RWPE2 (cell line): ENCODE results near the gene TMEM247.

Experiments
- ATAC-seq: fragments of 200-7000 bp; cut with Tn5 transposase; 3 replicates; pipeline ENCODE4 v1.9.1; 2021; ENCODE audit warnings: low read depth
- DNase-seq: peaks from one replicate; pipeline ENCODE4 v3.0.0-alpha.2; 2020; ENCODE audit warnings: low spot score
- H3K27ac ChIP-seq: fragments of 450-650 bp; 2 replicates; pipeline ENCODE4 v1.5.1; 2017; ENCODE audit warnings: mild to moderate bottlenecking; ENCODE audit not compliant: poor library complexity, severe bottlenecking
- H3K27me3 ChIP-seq: fragments of 250-450 bp; sonication (Bioruptor Pico); 2 replicates; pipeline ENCODE4 v1.5.1; 2021; ENCODE audit warnings: mild to moderate bottlenecking, moderate library complexity; ENCODE audit not compliant: insufficient read depth, poor library complexity, severe bottlenecking
- H3K36me3 ChIP-seq: fragments of 250-450 bp; sonication (Bioruptor Pico); 2 replicates; pipeline ENCODE4 v1.5.1; 2020; ENCODE audit warnings: low read depth, mild to moderate bottlenecking, moderate library complexity
- H3K4me1 ChIP-seq: fragments of 250-450 bp; sonication (Bioruptor Pico); 2 replicates; pipeline ENCODE4 v1.5.1; 2021; ENCODE audit warnings: mild to moderate bottlenecking, moderate library complexity; ENCODE audit not compliant: insufficient read depth, poor library complexity, severe bottlenecking
- H3K4me3 ChIP-seq: fragments of 250-450 bp; sonication (Bioruptor Pico); 2 replicates; pipeline ENCODE4 v1.5.1; 2021; ENCODE audit warnings: mild to moderate bottlenecking, moderate library complexity; ENCODE audit not compliant: severe bottlenecking
- H3K9me3 ChIP-seq: fragments of 250-450 bp; sonication (Bioruptor Pico); 2 replicates; pipeline ENCODE4 v1.5.1; 2021; ENCODE audit warnings: mild to moderate bottlenecking, moderate library complexity; ENCODE audit not compliant: severe bottlenecking
- TF ChIP-seq, protein P1 (sequence below): fragments of 450-650 bp; IDR thresholded peaks from one replicate; pipeline ENCODE4 v1.5.1; 2017; ENCODE audit warnings: mild to moderate bottlenecking, moderate library complexity; ENCODE audit not compliant: poor library complexity, severe bottlenecking

TMEM247 gene

DNA sequence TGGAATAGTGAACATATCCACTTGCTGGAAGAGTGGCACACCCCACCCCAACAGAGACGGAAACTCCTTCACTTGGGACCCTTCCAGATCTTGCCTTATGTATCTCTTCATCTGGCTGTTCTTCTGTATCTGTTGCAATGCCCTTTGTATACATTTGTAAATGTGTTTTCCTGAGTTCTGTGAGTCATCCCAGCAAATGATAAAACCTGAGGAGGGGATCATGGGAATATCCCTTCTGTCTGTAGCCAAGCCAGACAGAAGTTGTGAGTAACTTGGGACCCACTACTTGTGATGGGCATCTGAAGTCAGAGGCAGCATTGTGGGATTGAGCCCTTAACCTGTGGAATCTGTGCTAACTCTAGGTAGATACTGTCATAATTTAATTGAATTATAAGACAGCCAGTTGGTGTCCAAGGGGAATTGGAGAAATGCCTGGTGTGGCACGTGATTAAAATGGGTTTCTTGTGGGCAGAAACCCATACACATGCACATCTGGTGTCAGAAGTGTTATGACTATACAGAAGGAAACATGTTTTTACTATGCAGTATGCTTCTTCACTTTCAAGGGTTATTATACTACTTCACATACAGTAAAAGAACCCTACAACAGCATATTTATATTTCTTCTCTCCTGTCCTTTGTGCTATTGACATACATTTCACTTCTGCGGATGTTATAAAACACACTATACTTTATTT, 32.3 kb upstream of the TMEM247 start:
- Histone ChIP-seq H3K36me3 (no peaks in the 10 kb centered on the region), H3K4me1 (no peaks in the 10 kb centered on the region), H3K27me3 (no peaks in the 10 kb centered on the region), H3K4me3 (no peak overlapping the region), H3K27ac (no peak overlapping the region), H3K9me3 (no peaks in the 10 kb centered on the region)
- TF ChIP-seq, protein P1, sequence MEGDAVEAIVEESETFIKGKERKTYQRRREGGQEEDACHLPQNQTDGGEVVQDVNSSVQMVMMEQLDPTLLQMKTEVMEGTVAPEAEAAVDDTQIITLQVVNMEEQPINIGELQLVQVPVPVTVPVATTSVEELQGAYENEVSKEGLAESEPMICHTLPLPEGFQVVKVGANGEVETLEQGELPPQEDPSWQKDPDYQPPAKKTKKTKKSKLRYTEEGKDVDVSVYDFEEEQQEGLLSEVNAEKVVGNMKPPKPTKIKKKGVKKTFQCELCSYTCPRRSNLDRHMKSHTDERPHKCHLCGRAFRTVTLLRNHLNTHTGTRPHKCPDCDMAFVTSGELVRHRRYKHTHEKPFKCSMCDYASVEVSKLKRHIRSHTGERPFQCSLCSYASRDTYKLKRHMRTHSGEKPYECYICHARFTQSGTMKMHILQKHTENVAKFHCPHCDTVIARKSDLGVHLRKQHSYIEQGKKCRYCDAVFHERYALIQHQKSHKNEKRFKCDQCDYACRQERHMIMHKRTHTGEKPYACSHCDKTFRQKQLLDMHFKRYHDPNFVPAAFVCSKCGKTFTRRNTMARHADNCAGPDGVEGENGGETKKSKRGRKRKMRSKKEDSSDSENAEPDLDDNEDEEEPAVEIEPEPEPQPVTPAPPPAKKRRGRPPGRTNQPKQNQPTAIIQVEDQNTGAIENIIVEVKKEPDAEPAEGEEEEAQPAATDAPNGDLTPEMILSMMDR, result no peak
- ATAC-seq (no peak), DNase-seq (no peak)

DNA sequence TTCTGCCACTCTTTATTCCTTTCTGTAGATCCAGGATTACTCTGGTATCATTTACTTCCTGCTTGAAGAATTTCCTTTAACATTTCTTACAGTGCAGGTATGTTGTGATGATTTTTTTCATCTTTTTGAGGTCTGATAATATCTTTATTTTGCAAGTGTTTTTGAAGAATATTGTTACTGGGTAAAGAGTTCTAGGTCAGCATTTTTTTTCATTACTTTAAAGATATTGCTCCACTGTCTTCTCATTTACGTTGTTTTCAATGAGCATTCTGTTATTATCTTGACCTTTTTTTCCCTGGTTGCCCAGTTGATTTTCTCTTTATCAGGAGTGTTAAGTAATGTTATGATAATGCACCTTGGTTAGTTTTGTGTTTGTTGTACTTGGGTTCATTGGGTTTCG, 31.7 kb upstream of the TMEM247 start:
- no peak overlapping the region for H3K4me3 ChIP-seq
- TF ChIP-seq, protein P1, result no peak
- no peaks in the 10 kb centered on the region for H3K4me1 ChIP-seq
- ATAC-seq, result no peak
- no peak overlapping the region for H3K27ac ChIP-seq
- no peaks in the 10 kb centered on the region for H3K9me3 ChIP-seq
- DNase-seq, result no peak
- no peaks in the 10 kb centered on the region for H3K36me3 ChIP-seq
- H3K27me3 ChIP-seq, result no peaks in the 10 kb centered on the region

- Histone ChIP-seq H3K27me3 (no peaks in the 10 kb centered on the region), H3K27ac (no peak overlapping the region)
- TF ChIP-seq, protein P1, result no peak
Measured at GRCh38 chr2:46448111-46448510, 31.3 kb upstream of the TMEM247 start.

GRCh38 chr2:46448641-46449040, 30.7 kb upstream of the TMEM247 start:
- ATAC-seq, result no peak
- no peaks in the 10 kb centered on the region for H3K4me1 ChIP-seq

More at GRCh38 chr2:46448111-46448510, 31.3 kb upstream of the TMEM247 start:
- Histone ChIP-seq H3K4me1 (no peaks in the 10 kb centered on the region), H3K4me3 (no peak overlapping the region), H3K36me3 (no peaks in the 10 kb centered on the region), H3K9me3 (no peaks in the 10 kb centered on the region)
- DNase-seq (no peak), ATAC-seq (no peak)

DNA sequence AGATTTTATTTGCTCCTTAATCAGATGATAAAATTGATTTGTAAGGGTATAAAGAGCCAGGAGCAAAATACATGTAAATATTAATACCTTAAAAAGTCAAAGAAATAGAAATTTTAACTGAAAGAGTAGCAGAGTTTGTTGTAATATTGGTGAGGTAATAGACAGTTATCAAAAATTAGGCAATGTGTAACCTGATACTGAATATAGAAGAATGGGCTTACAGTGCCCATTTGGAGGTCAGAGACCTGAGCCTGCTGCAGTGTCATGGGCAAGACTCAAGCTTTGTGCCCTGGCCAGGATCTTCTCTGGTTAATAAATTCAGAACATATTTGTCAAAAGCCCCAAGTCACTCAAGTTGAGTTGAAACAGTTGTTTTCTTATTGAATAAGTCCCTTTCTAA, 29.7 kb upstream of the TMEM247 start:
- Histone ChIP-seq H3K27me3 (no peaks in the 10 kb centered on the region), H3K36me3 (no peaks in the 10 kb centered on the region), H3K27ac (no peak overlapping the region), H3K9me3 (no peaks in the 10 kb centered on the region), H3K4me3 (no peak overlapping the region), H3K4me1 (no peaks in the 10 kb centered on the region)
- DNase-seq (no peak), ATAC-seq (no peak)
- TF ChIP-seq, protein P1, result no peak

More at GRCh38 chr2:46448641-46449040, 30.7 kb upstream of the TMEM247 start:
- Histone ChIP-seq H3K9me3 (no peaks in the 10 kb centered on the region), H3K36me3 (no peaks in the 10 kb centered on the region), H3K4me3 (no peak overlapping the region), H3K27ac (no peak overlapping the region), H3K27me3 (no peaks in the 10 kb centered on the region)
- TF ChIP-seq, protein P1, result no peak
- no peak for DNase-seq
